Breast epithelium (tissue), 3 donors: ENCODE results near the gene CIDEB.

Experiments used
- POLR2A ChIP-seq: fragments of 450-650 bp; IDR thresholded peaks from one replicate; pipeline ENCODE4 v1.6.1; 2016; ENCODE audit warnings: antibody characterized with exemption, mild to moderate bottlenecking, moderate library complexity
- TF ChIP-seq, protein P1 (sequence below), 3 donors: fragments of 450-650 bp; IDR thresholded peaks; one replicate each; pipeline ENCODE4 v1.5.1; 2016 to 2017; ENCODE audit warnings: antibody characterized with exemption in 3 of 3, mild to moderate bottlenecking in 3 of 3, moderate library complexity in 3 of 3

DNA sequence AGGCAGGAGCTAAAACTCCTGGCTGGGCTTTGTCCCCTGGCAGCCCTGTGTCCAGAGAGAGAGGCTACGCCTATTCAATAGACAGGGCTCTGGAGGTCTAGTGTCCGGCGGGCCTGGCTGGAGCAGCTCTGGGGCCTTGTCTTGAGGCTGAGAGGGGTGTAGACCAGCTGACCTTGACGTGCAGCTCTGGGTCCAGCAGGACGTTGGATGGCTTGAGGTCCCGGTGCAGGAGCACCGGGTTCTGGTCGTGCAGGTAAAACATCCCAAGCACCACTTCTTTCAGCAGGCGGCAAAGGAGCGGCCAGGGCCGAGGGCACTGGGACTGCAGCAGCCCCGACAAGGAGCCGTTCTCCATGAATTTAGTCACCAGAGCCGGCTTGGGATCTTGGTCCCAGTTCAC is 31.1 kb upstream of the CIDEB start:
- TF ChIP-seq, protein P1, sequence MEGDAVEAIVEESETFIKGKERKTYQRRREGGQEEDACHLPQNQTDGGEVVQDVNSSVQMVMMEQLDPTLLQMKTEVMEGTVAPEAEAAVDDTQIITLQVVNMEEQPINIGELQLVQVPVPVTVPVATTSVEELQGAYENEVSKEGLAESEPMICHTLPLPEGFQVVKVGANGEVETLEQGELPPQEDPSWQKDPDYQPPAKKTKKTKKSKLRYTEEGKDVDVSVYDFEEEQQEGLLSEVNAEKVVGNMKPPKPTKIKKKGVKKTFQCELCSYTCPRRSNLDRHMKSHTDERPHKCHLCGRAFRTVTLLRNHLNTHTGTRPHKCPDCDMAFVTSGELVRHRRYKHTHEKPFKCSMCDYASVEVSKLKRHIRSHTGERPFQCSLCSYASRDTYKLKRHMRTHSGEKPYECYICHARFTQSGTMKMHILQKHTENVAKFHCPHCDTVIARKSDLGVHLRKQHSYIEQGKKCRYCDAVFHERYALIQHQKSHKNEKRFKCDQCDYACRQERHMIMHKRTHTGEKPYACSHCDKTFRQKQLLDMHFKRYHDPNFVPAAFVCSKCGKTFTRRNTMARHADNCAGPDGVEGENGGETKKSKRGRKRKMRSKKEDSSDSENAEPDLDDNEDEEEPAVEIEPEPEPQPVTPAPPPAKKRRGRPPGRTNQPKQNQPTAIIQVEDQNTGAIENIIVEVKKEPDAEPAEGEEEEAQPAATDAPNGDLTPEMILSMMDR (IDR thresholded peaks at IDR 0.05): no peak
- no peak for TF ChIP-seq POLR2A
